Right ventricle myocardium superior (tissue), 1 donor: ENCODE measurements around the gene DECR2. TPM values are rescaled to one million over a fixed set of nuclear protein-coding genes. Genes with fewer than 3 reads are reported as not detected.

Source experiments
- ATAC-seq: fragments of 200-7000 bp; cut with Tn5 transposase; one replicate; pipeline ENCODE4 v1.9.1; 2020; ENCODE audit warnings: mild to moderate bottlenecking; ENCODE audit not compliant: poor library complexity
- DNase-seq: peaks from one replicate; pipeline ENCODE4 v3.0.0-alpha.2; 2020
- intact Hi-C: fragments of 100-400 bp; cut with DNase I; formaldehyde crosslinking; loops from one replicate; pipeline ENCODE4 v1.11.2; 2022
- total RNA-seq: library from RNA; stranded (reverse); fragmentation: NEBNext Ultra II Directional; extraction: Animal tissue kit (Norgen Biotek cat#: 25700); gene quantifications from one replicate; pipeline ENCODE4 v1.2.1, GENCODE V29; 2021
- donor health status: DM: no; HTN: yes; CAD: no; lungs with severe emphysema.

Gene DECR2
- total RNA-seq, 1 donor from 2014 or later = 9.1 TPM

DNA sequence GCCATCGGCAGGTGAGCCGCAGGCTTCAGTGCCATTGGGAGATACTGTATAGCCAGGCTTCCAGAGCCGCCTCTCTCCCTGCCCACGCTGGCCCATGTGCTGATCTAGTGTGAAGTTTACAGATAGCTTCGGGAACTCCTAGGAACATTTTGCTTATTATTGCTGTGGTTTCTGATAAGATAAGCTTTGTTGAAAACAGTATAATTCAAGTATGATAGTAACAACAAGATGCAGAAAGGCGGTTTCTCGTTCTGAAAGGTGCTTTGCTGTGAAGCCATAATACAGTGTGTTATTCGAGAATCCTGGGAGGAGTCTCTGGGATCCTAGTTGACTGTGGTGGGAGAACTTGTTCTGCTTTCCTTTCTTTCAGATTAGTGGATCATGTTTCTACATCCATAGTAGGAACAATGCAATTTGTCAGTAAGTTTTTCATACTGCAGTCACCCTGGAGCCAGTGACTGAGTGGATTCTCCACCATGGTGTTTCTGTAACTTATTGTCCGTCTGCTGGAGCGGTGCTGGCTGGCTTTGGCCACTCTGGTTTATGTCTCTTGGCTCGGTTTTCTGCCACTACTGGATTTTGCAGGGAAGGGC lies 55.3 kb downstream of the DECR2 start:
- intact Hi-C loops = no loop called here

DNA sequence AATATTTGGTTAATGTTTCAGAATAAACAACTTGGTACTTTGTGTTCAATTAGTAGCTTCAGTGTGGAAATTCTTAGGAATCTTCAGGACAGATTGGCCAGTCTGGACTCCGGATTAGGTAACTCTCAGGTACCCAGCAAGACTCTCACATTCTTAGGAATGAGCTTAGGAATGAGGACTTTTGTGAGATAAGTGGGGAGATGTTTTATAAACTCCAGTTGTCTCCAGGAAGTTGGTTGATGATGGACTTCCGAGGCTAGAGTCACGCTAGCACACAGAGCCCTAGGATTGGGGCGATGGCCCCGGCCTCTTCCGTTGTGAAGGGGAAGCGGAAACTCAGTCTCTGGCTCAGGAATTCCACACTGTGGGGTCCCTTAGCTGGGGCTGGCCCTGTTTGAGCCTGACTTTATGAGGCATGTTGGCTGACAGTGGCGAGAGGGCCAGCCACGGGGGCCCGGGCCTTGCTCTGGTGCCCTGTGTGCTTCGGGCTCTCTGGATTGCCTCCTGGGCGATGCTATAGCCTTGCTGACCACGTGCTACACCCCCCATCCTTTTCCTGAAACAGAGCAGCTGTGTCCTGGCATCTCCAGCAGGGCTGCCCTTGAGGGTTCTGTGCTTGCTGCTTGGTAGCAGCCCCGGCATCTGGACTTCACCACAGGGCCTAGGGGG lies 56.2 kb downstream of the DECR2 start:
- DNase-seq = no peak
- intact Hi-C loops = no loop called here
- ATAC-seq = peak; percentile 35

More for the DNA sequence above, 55.3 kb downstream of the DECR2 start:
- DNase-seq (no peak), ATAC-seq (peak; percentile 74)

DNA sequence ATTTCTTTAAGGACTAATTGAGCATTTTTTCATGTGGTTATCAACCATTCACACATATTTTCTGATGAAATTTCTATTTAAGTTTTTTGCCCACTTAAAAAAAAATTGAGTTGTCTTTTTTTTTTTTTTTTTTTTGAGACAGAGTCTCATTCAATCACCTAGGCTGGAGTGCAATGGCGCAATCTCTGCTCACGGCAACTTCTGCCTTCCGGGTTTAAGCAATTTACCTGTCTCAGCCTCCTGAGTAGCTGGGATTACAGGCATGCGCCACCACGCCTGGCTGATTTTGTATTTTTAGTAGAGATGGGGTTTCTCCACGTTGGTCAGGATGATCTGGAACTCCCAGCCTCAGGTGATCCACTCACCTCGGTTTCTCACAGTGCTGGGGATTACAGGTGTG lies 58.1 kb downstream of the DECR2 start:
- ATAC-seq (no peak), DNase-seq (no peak)
- intact Hi-C loops = no loop called here

DNA sequence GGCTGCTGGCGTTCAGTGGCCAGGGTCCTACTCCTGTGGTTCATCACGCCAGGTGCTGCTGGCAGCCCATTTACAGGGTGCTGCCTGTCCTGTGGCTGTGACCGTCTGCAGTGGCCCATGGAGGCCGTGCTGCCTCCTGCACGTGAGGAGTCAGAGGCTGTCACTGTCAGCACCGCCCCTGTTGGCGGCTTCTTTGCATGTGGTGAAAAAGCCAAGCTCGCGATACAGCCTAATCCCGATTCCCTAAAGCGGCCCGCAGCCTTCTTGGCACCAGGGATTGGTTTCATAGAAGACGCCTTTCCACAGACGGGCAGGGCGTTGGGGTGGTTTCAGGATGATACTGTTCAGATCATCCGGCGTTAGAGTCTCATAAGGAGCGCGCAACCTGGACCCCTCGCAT lies 59.1 kb downstream of the DECR2 start:
- ATAC-seq (no peak), DNase-seq (no peak)
- intact Hi-C loops = no loop called here

Other genes with a start within 250 kb of the DECR2 start
- gene HBZ, start 249.2 kb upstream of the DECR2 start, total RNA-seq = not detected
- not detected for gene HBM, start 235.9 kb upstream of the DECR2 start, total RNA-seq
- gene HBA2, start 229.0 kb upstream of the DECR2 start, total RNA-seq = 64.7 TPM
- gene HBA1, start 225.2 kb upstream of the DECR2 start, total RNA-seq = 110 TPM
- gene HBQ1, start 221.4 kb upstream of the DECR2 start, total RNA-seq = not detected
- gene LUC7L, start 172.4 kb upstream of the DECR2 start, total RNA-seq = 25.0 TPM
- 135 TPM for gene FAM234A, start 167.1 kb upstream of the DECR2 start, total RNA-seq
- gene RGS11, start 125.9 kb upstream of the DECR2 start, total RNA-seq = 12.5 TPM
- gene ARHGDIG, start 121.3 kb upstream of the DECR2 start, total RNA-seq = 9.3 TPM
- gene PDIA2, start 118.7 kb upstream of the DECR2 start, total RNA-seq = 1.8 TPM
- gene AXIN1, start 49.2 kb upstream of the DECR2 start, total RNA-seq = 14.0 TPM
- 79.6 TPM for gene MRPL28, start 31.3 kb upstream of the DECR2 start, total RNA-seq
- 28.1 TPM for gene PGAP6, start 19.9 kb upstream of the DECR2 start, total RNA-seq
- 81.6 TPM for gene NME4, start 4.7 kb upstream of the DECR2 start, total RNA-seq
- 25.4 TPM for gene RAB11FIP3, start 23.8 kb downstream of the DECR2 start, total RNA-seq
- 17.7 TPM for gene CAPN15, start 125.8 kb downstream of the DECR2 start, total RNA-seq
- not detected for gene PRR35, start 158.5 kb downstream of the DECR2 start, total RNA-seq
- 0.38 TPM for gene NHLRC4, start 165.1 kb downstream of the DECR2 start, total RNA-seq
- 18.0 TPM for gene PIGQ, start 168.1 kb downstream of the DECR2 start, total RNA-seq
- 11.0 TPM for gene RAB40C, start 188.2 kb downstream of the DECR2 start, total RNA-seq
- 0.13 TPM for gene WFIKKN1, start 229.1 kb downstream of the DECR2 start, total RNA-seq
- 52.5 TPM for gene METTL26, start 234.4 kb downstream of the DECR2 start, total RNA-seq
- gene MCRIP2, start 239.9 kb downstream of the DECR2 start, total RNA-seq = 205 TPM
- 10.8 TPM for gene WDR90, start 247.5 kb downstream of the DECR2 start, total RNA-seq